HG03025 (cell line): ENCODE data around the gene SCAF11.
A peak's percentile ranks its signal among the peaks of the same experiment; 100 is the strongest.
"Not testable (repeated sequence)": the region's sequence is repeated elsewhere in the genome, so short reads cannot be mapped to it uniquely, and the experiment has no call there.

Source experiments
- ATAC-seq: cut with Tn5 transposase; IDR thresholded peaks from one replicate; pipeline ENCODE4 v1.9.1; 2021; ENCODE audit warnings: mild to moderate bottlenecking, moderate library complexity; ENCODE audit not compliant: unreplicated experiment, low FRiP score

SCAF11 gene, protein sequence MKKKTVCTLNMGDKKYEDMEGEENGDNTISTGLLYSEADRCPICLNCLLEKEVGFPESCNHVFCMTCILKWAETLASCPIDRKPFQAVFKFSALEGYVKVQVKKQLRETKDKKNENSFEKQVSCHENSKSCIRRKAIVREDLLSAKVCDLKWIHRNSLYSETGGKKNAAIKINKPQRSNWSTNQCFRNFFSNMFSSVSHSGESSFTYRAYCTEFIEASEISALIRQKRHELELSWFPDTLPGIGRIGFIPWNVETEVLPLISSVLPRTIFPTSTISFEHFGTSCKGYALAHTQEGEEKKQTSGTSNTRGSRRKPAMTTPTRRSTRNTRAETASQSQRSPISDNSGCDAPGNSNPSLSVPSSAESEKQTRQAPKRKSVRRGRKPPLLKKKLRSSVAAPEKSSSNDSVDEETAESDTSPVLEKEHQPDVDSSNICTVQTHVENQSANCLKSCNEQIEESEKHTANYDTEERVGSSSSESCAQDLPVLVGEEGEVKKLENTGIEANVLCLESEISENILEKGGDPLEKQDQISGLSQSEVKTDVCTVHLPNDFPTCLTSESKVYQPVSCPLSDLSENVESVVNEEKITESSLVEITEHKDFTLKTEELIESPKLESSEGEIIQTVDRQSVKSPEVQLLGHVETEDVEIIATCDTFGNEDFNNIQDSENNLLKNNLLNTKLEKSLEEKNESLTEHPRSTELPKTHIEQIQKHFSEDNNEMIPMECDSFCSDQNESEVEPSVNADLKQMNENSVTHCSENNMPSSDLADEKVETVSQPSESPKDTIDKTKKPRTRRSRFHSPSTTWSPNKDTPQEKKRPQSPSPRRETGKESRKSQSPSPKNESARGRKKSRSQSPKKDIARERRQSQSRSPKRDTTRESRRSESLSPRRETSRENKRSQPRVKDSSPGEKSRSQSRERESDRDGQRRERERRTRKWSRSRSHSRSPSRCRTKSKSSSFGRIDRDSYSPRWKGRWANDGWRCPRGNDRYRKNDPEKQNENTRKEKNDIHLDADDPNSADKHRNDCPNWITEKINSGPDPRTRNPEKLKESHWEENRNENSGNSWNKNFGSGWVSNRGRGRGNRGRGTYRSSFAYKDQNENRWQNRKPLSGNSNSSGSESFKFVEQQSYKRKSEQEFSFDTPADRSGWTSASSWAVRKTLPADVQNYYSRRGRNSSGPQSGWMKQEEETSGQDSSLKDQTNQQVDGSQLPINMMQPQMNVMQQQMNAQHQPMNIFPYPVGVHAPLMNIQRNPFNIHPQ (N-terminal part only)

GRCh38 chr12:45990468-45991283, at the start of gene SCAF11:
TSS of gene SCAF11 (minus strand) at chr12:45990574. CDS start at chr12:45964167, 26,407 bp downstream.
- peak; percentile 69 for ATAC-seq

- ATAC-seq = not testable (repeated sequence)
Observed at GRCh38 chr12:46037066-46037465, 46.7 kb upstream of the SCAF11 start.

GRCh38 chr12:46027172-46027571, 36.8 kb upstream of the SCAF11 start:
- ATAC-seq = no peak

GRCh38 chr12:46024099-46024498, 33.7 kb upstream of the SCAF11 start:
- no peak for ATAC-seq

- ATAC-seq = no peak
Observed at GRCh38 chr12:46020768-46021167, 30.4 kb upstream of the SCAF11 start.

DNA sequence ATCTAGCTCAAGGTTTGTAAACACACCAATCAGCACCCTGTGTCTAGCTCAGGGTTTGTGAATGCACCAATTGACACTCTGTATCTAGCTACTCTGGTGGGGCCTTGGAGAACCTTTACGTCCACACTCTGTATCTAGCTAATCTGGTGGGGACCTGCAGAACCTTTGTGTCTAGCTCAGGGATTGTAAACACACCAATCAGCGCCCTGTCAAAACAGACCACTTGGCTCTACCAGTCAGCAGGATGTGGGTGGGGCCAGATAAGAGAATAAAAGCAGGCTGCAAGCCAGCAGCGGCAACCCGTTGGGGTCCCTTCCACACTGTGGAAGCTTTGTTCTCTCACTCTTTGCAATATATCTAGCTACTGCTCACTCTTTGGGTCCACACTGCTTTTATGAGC, 28.3 kb upstream of the SCAF11 start:
- ATAC-seq = not testable (repeated sequence)

DNA sequence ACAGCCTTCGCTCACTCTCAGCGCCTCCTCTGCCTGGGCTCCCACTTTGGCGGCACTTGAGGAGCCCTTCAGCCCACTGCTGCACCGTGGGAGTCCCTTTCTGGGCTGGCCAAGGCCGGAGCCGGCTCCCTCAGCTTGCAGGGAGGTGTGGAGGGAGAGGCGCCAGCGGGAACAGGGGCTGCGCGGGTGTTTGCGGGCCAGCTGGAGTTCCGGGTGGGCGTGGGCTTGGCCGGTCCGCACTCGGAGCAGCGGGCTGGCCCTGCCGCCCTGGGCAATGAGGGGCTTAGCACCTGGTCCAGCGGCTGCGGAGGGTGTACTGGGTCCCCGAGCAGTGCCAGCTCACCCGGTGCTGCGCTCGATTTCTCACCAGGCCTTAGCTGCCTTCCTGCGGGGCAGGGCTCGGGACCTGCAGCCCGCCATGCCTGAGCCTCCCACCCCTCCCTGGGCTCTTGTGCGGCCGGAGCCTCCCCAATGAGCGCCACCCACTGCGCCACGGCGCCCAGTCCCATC, 27.5 kb upstream of the SCAF11 start:
- ATAC-seq = not testable (repeated sequence)

DNA sequence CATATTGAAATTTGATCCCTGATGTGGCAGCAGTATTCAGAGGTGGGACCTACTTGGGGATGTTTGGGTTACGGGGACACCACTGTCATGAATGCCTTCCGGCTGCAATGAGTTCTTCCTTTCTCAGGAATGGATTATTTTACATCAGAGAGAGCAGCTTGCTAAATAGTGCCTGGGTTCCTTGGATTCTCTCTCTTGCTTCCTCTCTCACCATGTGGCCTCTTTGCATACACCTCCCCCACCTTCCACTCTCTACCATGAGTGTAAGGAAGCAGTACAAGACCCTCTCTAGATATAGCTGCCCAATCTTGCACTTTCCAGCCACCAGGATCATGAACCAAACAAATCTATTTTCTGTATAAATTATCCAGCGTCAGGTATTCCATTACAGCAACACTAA, 15.4 kb upstream of the SCAF11 start:
- no peak for ATAC-seq

DNA sequence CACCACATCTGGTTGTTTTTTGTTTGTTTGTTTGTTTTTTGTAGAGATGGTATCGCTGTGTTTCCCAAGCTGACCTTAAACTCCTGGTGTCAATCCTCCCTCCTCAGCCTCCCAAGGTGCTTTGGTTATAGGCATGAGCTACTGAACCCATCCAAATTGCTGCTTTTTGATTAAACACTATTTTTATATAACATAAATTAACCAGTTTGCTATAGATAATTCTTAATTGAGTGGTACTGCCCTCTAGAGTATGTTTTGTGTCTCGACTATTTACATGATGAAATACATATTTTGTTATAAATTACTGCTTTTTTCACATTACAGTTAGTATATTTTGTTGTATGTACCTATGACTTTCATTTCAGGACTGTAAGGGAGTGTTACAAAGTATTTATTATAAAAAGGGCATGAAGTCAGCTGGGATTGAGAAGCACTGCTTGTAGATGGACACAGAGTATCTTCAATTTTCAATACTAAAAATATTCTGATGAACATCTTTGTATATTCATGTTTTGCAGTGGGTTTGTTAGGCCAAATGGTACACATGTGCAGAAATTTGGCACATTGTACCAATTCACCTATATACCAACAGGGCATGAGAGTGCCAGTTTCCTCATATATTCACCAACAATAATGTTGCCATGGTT, 14.9 kb upstream of the SCAF11 start:
- no peak for ATAC-seq

GRCh38 chr12:46004715-46005114, 14.3 kb upstream of the SCAF11 start:
- ATAC-seq = no peak

GRCh38 chr12:46000076-46000475, 9.7 kb upstream of the SCAF11 start:
- ATAC-seq = not testable (repeated sequence)

DNA sequence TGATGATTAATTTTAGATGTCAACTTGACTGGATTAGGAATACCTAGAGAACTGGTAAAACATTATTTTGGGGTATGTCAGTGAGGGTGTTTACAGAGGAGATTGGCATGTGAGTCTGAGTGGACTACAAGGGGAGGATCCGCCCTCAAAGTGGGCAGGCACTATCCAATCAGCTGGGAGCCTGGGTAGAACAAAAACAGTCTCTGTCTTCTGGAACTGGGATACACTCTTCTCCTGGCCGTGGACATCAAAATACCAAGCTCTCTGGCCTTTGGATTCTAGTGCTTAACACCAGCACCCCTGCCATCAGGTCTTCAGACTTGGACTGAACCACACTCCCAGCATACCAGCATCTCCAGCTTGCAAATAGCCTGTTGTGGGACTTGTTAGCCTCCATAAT, 4.4 kb upstream of the SCAF11 start:
- no peak for ATAC-seq

DNA sequence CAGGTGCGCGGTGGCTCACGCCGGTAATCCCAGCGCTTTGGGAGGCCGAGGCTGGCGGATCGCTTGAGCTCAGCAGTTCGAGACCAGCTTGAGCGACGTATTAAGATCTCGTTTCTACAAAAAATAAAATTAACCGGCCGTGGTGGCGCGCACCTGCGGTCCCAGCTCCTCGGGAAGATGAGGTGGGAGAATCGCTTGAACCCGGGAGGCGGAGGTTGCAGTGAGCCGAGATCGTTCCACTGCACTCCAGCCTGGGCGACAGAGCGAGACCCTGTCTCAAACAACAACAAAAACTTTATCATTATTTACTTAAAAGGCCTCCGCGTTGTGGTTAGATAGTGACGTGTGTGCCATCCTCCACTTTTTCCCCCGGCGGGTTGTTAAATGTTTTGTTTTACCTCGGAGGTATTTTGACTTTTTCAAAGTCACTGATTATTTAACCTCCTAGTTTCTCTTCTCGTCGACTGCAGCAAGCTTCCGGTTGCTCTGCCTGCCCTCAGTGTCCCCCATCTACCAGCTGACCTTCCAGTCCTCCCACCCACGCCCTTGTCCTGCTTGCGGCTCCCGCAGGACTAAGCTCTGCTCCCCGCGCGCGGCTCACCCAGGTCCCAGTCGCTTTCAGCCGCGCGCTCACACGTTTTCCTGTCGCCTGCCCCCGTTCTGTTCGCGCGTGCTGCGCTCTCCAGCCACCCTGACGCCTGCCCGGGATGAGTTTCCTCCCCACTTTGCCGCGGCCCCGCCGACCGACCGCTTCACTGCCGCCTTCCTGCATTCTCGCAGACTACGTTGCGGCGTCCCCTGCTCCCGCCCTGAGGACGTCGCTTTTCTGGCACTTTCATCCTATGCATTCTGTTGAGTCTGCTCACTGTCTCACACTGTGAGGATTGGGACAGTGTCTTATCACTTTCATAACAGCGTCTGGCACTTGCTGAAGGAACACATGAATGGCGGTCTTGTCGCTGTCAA, 1.2 kb upstream of the SCAF11 start:
- no peak for ATAC-seq

DNA sequence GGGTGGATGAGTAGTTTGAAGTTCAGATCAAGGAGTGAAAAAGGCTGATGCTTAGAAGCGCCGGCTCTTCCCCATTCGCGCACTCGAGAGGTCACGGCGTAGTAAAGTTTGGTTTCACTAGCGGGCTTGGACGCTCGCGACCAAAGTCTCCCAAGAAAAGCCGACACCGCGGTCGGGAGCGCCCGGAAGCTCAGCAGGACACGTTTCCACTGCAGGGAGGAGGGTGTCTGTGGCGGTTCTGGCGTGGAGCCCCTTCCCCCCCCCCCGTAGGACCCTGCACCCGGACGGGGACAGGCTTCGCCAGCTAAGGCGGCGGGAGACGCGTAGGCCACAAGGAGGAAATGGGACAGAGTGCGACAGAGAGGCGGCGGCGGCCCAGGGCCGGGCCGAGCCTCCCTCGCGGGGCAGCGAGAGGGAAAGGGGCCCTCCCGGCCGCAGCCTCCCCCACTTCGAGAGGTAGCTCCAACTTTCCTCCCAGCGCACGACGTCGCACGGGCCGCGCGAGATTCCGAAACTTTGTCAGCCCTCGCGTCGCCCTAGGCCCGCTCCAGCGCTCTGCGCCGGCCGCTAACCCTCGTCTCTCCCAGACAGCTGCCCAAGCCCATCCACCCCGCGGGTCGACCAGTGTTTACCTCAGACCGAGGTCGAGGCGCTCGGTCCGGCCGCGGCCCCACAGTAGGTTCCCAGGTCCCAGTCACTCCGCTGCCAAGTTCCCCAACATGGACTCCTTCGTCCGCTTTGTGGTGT, 480 bp downstream of the SCAF11 start:
- peak; percentile 29 for ATAC-seq

GRCh38 chr12:45989287-45989686, 1.1 kb downstream of the SCAF11 start:
- ATAC-seq = no peak

- ATAC-seq = no peak
Observed at GRCh38 chr12:45988264-45988663, 2.1 kb downstream of the SCAF11 start.

GRCh38 chr12:45987340-45987727, 3.0 kb downstream of the SCAF11 start:
- no peak for ATAC-seq
